GM12878 (cell line): Measurements from ENCODE around the gene SAMHD1. TPM values are rescaled to one million over a fixed set of nuclear protein-coding genes. Genes with fewer than 3 reads are reported as not detected.

Experiments used
- ATAC-seq: fragments of 200-7000 bp; cut with Tn5 transposase; 3 replicates; pipeline ENCODE4 v1.9.1; 2020; ENCODE audit warnings: mild to moderate bottlenecking, moderate library complexity
- BruUV-seq: library from RNA; stranded (reverse); fragments of 400-500 nt; replicated peaks from 2 replicates; lab custom pipeline; 2021; lab: Mats Ljungman, UMichigan
- CTCF ChIA-PET: fragments of 300-600 bp; sonication (Branson Sonifier 250); formaldehyde crosslinking; extraction: SDS; loops from one replicate; lab custom pipeline; 2021; ENCODE audit warnings: inconsistent platforms; lab: Yijun Ruan, JAX
- POLR2A ChIA-PET: fragments of 350-600 bp; formaldehyde crosslinking; extraction: SDS; loops from one replicate; lab custom pipeline; 2021; ENCODE audit warnings: inconsistent platforms; lab: Charles Lee
- RAD21 ChIA-PET: fragments of 300-600 bp; sonication (Branson Sonifier 250); formaldehyde crosslinking; loops from one replicate; lab custom pipeline; 2023; ENCODE audit warnings: antibody characterized with exemption; ENCODE audit not compliant: unreplicated experiment; lab: Charles Lee
- SMC1A ChIA-PET: fragments of 300-600 bp; sonication (Branson Sonifier 250); formaldehyde crosslinking; loops from one replicate; lab custom pipeline; 2023; ENCODE audit not compliant: unreplicated experiment, uncharacterized antibody; lab: Charles Lee
- DNase-seq: peaks from one replicate; pipeline ENCODE4 v3.0.0-alpha.2; 2011; ENCODE audit warnings: low read depth, low spot score
- FAIRE-seq: peaks from 3 replicates; lab custom pipeline; 2011; peaks lifted over from hg19 to GRCh38; lab: Jason Lieb, UNC
- H2AFZ ChIP-seq: 2 replicates; pipeline ENCODE4 v1.6.0; 2011; ENCODE audit warnings: low read depth, low read length, control low read depth; ENCODE audit not compliant: control insufficient read depth
- H3K27ac ChIP-seq: 2 replicates; pipeline ENCODE4 v1.5.1; 2011; ENCODE audit warnings: control low read depth; ENCODE audit not compliant: control insufficient read depth, insufficient read depth
- H3K27me3 ChIP-seq, 2 experiments: replicated peaks in 1 of 2; 2 replicates each; pipeline versions ENCODE4 v1.6.0 to v1.6.1; 2011; ENCODE audit warnings: low read length in 1 of 2; ENCODE audit not compliant: control insufficient read depth in 2 of 2, insufficient read depth in 2 of 2
- H3K36me3 ChIP-seq, 2 experiments: 2 replicates each; pipeline ENCODE4 v1.5.1; 2011; ENCODE audit warnings: low read length in 1 of 2; ENCODE audit not compliant: control insufficient read depth in 2 of 2, insufficient read depth in 2 of 2
- H3K4me1 ChIP-seq: 2 replicates; pipeline ENCODE4 v1.6.1; 2011; ENCODE audit warnings: mild to moderate bottlenecking, low read length, moderate library complexity, mixed read lengths; ENCODE audit not compliant: control insufficient read depth, insufficient read depth
- H3K4me2 ChIP-seq: 2 replicates; pipeline ENCODE4 v1.6.0; 2011; ENCODE audit warnings: control low read depth; ENCODE audit not compliant: control insufficient read depth, insufficient read depth
- H3K4me3 ChIP-seq: fragments of 200-600 bp; sonication (generic); 2 replicates; pipeline ENCODE4 v1.5.1; 2016
- H3K79me2 ChIP-seq: 2 replicates; pipeline ENCODE4 v1.6.0; 2011; ENCODE audit warnings: low read length; ENCODE audit not compliant: control insufficient read depth, insufficient read depth
- H3K9ac ChIP-seq: 2 replicates; pipeline ENCODE4 v1.8.0; 2011; ENCODE audit warnings: low read length, control low read depth, mixed read lengths; ENCODE audit not compliant: control insufficient read depth, insufficient read depth
- H3K9me3 ChIP-seq: replicated peaks from 3 replicates; pipeline ENCODE4 v1.5.1; 2011; ENCODE audit warnings: mild to moderate bottlenecking, low read length; ENCODE audit not compliant: control insufficient read depth, insufficient read depth
- H4K20me1 ChIP-seq: 2 replicates; pipeline ENCODE4 v1.6.0; 2011; ENCODE audit not compliant: control insufficient read depth, insufficient read depth
- LARP7 ChIP-seq: fragments of 450-650 bp; IDR thresholded peaks from 2 replicates; pipeline ENCODE4 v1.6.1; 2017; ENCODE audit warnings: mild to moderate bottlenecking
- WGBS: methylation state at CpG from one replicate; pipeline ENCODE4 v1.1.6; 2016; ENCODE audit warnings: low lambda C conversion rate; ENCODE audit not compliant: insufficient replicate concordance, insufficient coverage; ENCODE audit errors: missing lambda C conversion rate; 5-methylcytosine and 5-hydroxymethylcytosine counted together
- in situ Hi-C: fragments of 300-500 bp; cut with MboI; formaldehyde crosslinking; loops from 9 replicates; pipeline ENCODE4 v1.14.3; 2018; ENCODE audit warnings: mixed read lengths
- intact Hi-C: fragments of 100-400 bp; cut with micrococcal nuclease; formaldehyde crosslinking; loops from one replicate; pipeline ENCODE4 v1.14.2; 2022; ENCODE audit not compliant: unreplicated experiment
- polyA plus RNA-seq, 11 experiments: library from polyadenylated mRNA; depleted of rRNA in 4 of 11; unstranded in 6 of 11; stranded (reverse) in 5 of 11; fragments of >200 nt; fragmentation: Nextera tagmentation in 4 of 11; fragmentation: Illumina TruSeq in 1 of 11; extraction: Ambion mirVana in 4 of 11; extraction: Trizol in 1 of 11; gene quantifications; 1 replicate in 1 of 11; 2 replicates in 10 of 11; pipeline versions ENCODE4 v1.2.1 to v1.2.3, GENCODE V29; 2011 to 2016; ENCODE audit warnings: inconsistent platforms in 2 of 11, missing spikeins in 2 of 11, low read depth in 1 of 11
- total RNA-seq, 4 experiments: library from RNA; depleted of rRNA in 3 of 4; stranded (reverse); fragments of >200 nt in 3 of 4; fragmentation: Illumina TruSeq in 1 of 4; extraction: Trizol in 1 of 4; gene quantifications; 2 replicates each; pipeline versions ENCODE4 v1.2.1 to v1.2.3, GENCODE V29; 2013 to 2021
- TF ChIP-seq, protein P1 (sequence below): fragments of 450-650 bp; IDR thresholded peaks from 2 replicates; pipeline ENCODE4 v1.6.1; 2017; ENCODE audit warnings: mild to moderate bottlenecking

SAMHD1 gene
- total and polyA plus RNA-seq, 10 of the 15 experiments (the other 5 are each of a cell fraction or from before 2014, with no cell fraction given): 20.5 to 47.9 (median 38.8) TPM

DNA sequence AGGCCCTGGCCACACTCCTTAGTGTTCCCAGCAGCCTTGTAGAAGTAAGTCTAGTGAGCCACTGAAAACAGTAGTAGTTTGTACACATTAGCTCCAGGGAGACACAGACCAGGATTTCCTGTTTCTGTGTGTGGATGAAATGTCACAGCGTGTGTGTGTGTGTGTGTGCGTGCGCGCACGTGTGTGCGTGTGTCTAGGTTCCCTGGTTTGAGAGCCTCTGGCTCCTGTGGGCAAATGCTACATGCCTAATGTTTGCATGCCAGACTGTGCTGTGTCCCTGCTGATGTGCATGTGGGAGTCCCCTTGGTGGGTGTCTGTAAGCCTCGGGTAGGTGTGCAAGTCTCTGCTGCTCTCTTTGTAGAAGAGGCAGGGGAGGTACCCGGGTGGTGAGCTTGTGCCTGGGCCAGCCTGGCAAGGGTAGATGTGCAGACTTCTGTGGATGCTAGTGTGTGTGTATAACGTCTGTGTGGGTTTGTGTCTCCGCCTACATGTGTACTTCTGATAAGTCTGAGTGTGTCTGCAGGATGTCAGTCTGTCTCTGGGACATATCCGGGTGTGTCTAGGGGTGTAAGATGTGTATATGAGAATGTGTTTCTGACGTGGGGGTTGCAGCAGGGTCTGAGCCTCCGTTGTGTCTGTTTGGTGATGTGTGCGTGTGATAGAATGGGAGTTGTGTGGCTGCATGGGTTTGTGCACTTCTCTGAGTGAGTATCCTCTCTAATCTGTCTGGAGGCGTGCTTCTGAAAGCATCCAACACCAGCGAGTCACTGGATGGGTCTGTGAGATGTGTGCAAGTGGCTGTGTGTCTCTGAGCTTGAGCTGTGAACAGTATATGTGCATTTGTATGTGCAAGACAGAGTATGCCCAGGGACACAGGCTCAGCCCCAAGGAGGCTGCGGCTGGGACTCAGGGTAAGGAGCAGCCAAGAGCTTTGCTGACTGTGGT lies 94.5 kb downstream of the SAMHD1 start:
- ChIA-PET POLR2A (interaction anchor here (2.6 to 12.4 kb wide), 4 partner anchors 10 to 20 kb away, joined by 9 to 114 read pairs (median 43); no protein-coding TSS in a partner anchor), CTCF (interaction anchor here (0.9 to 25.3 kb wide), 5 partner anchors 7 to 48 kb away, joined by 3 to 349 read pairs (median 6); no protein-coding TSS in a partner anchor), RAD21 (interaction anchor here (0.6 to 9.7 kb wide), 4 partner anchors 10 to 49 kb away, joined by 3 to 215 read pairs (median 16); no protein-coding TSS in a partner anchor), SMC1A (interaction anchor here (0.6 to 13.5 kb wide), 6 partner anchors 10 to 49 kb away, joined by 3 to 105 read pairs (median 5); no protein-coding TSS in a partner anchor)
- no peak overlapping the region for H3K4me3 ChIP-seq
- ATAC-seq (no peak), FAIRE-seq (no peak), DNase-seq (no peak)
- no peak for TF ChIP-seq LARP7
- TF ChIP-seq, protein P1, sequence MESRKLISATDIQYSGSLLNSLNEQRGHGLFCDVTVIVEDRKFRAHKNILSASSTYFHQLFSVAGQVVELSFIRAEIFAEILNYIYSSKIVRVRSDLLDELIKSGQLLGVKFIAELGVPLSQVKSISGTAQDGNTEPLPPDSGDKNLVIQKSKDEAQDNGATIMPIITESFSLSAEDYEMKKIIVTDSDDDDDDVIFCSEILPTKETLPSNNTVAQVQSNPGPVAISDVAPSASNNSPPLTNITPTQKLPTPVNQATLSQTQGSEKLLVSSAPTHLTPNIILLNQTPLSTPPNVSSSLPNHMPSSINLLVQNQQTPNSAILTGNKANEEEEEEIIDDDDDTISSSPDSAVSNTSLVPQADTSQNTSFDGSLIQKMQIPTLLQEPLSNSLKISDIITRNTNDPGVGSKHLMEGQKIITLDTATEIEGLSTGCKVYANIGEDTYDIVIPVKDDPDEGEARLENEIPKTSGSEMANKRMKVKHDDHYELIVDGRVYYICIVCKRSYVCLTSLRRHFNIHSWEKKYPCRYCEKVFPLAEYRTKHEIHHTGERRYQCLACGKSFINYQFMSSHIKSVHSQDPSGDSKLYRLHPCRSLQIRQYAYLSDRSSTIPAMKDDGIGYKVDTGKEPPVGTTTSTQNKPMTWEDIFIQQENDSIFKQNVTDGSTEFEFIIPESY: 0 out of 2 replicates have a peak, but pooled peaks have one; percentile 14
- no peak overlapping the region for H2AFZ ChIP-seq
- intact Hi-C loops (no loop called here), in situ Hi-C loops (no loop called here)
- no peaks in the 10 kb centered on the region; a peak in 1 of 4 replicates for H3K36me3 ChIP-seq
- H3K27ac ChIP-seq: no peak overlapping the region
- H3K4me2 ChIP-seq: no peak overlapping the region
- 71% methylated on average over 17 of the region's 17 CpGs for WGBS
- 0 out of 2 replicates have a peak, but pooled peaks cover 3% of the 10 kb centered on the region for H4K20me1 ChIP-seq
- H3K4me1 ChIP-seq: peaks cover 19% of the 10 kb centered on the region
- H3K9ac ChIP-seq: no peak overlapping the region
- no peaks in the 10 kb centered on the region for H3K27me3 ChIP-seq
- BruUV-seq: no TSS peak
- peaks cover 9% of the 10 kb centered on the region for H3K79me2 ChIP-seq
- H3K9me3 ChIP-seq: no peaks in the 10 kb centered on the region
